CD4-positive, alpha-beta T cell treated with Interleukin-6 at 100 ng/mL for 8 hours (primary cell): Measurements from ENCODE around the gene PPP1R15B.

Experiments used
- DNase-seq: peaks from one replicate; pipeline ENCODE4 v3.0.0-alpha.2; 2020; ENCODE audit warnings: mixed read lengths, low spot score

The PPP1R15B gene

DNA sequence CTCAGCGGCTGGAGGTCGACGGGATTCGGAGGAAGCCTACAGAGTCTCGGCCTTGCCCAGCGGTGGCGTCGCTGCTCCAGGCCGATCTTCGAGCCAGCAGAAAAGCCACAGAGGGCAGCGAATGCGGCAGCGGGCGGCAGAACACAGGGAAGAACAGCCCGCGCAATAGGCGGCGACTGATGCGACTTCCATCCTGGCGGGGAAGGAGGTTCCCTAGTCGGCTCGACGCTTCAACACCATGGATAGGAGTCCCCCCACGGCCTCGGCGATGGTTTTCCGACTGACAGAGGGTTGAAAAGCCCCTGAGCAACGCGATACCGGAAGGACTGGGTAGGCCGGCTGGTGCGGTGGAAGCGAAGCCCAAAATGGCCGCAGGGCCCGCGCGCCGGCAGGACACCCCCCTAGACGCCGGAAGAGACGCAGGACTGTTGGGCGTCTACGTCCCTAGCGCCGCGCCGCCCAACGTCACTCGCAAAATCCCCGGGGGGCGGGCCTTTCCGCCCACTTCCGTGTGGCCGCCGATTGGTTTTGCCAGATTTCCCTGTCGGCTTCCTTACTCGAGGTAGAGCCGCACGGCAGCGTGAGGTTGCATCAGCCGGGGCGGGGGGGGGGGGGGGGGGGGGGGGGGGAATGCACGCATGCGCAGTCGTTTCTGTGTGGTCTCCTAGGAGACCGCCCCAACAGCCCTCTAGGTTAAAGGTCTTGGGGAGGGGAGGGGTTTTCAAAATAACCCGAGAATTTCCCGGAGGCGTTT, at the start of gene PPP1R15B:
TSS of gene PPP1R15B (minus strand) at position 367 of the 754 bp plus-strand sequence. CDS start 406 bp downstream, outside the sequence.
- peak; percentile 98 for DNase-seq

DNA sequence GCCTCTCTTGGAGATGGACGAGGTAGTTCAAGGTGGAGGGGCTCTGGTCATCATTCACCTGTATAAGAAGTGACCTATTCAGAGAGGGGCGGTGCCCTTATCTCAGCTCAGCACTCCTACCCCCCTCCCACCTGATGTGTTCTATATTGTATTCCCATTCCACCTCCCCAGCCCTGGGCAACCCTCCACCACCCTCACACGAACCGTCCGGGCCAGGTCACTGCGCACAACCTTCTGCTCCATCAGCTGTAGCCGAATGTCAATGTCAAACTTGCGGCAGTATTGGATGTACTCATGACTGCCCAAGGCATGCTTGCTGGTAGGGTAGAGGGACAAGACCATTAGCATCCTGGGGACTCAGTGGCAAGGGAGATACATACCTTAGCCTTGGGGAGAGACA, 48.7 kb upstream of the PPP1R15B start:
- no peak for DNase-seq

DNA sequence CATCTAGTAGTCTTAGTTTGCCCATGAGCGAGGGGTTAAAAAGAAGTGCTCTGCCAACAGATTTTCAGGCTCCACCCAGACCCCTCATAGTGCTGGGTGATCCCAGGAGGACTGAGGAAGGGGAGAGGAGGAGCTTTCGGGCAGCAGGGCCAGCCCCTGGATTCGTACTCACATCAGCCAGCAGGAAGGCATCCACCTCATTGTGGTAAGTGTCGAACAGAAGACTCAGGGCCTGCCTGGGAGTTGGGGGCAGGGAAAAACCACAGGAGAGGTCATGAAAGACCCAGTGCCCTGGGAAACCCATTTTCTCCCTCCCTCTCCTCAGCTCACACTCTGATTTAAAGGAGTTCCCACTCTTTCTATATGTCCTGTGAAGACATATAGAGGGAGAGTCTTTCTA, 48.1 kb upstream of the PPP1R15B start:
- no peak for DNase-seq

DNA sequence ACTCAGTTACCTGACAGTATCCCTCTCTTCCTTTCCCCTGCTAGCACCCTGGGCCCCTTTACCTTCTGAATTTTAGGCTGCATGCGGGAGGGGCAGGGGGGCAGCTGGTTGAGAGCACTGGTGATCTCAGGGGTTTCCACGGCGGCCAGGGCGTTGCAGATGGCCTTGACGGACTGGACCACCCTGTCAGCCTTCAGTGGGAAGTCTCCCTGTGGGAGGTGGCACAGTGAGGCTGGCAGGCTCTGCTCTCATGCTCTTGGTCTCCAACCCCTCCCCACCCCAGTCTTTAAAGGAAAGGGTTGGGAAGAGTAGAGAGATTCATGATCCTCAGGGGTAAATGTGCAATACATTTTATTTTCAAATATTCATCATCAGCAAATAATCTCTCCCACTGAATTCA, 46.0 kb upstream of the PPP1R15B start:
- DNase-seq = no peak

DNA sequence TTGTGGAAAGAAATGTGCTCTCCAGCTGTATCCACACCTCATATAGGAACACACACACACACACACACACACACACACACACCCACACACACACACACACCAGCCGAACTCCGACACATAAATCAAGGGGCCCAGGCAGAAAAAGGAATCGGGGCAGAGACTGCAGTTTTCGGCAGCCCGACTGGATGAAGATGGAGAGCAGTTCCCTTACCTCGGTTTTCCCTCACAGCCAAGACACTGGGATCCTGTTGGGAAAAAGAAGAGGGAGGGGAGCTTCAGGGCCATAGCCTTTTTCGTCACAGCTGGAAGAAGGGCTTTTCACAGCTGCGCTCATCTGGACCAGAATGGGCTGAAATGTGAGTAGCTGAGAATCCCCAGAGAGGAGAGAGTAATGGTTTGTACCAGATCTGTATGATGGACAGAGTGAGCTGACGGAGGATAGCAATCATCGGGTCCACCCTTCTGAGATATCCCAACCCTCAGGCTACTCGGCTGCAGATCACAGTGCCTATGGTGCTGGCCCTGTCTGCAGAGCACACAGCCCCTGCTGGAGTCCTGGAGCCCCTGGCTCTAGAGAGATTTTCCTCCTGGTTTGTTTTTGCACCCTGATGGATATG, 45.3 kb upstream of the PPP1R15B start:
- no peak for DNase-seq

DNA sequence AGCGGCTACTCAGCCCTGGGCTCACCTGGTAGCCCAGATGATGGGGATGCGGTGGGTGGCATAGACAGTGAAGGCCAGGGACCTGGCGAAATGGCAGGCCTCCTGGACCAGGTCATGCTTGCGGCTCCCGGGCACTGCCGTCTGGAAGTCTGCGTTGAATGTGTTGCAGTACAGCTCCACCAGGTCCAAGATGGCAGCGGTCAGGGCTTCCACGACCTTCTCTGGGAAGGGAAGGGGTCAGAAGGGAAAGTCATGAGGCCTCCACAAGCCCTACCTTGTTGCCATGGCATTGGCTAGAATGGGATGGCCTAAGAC, 44.2 kb upstream of the PPP1R15B start:
- no peak for DNase-seq

DNA sequence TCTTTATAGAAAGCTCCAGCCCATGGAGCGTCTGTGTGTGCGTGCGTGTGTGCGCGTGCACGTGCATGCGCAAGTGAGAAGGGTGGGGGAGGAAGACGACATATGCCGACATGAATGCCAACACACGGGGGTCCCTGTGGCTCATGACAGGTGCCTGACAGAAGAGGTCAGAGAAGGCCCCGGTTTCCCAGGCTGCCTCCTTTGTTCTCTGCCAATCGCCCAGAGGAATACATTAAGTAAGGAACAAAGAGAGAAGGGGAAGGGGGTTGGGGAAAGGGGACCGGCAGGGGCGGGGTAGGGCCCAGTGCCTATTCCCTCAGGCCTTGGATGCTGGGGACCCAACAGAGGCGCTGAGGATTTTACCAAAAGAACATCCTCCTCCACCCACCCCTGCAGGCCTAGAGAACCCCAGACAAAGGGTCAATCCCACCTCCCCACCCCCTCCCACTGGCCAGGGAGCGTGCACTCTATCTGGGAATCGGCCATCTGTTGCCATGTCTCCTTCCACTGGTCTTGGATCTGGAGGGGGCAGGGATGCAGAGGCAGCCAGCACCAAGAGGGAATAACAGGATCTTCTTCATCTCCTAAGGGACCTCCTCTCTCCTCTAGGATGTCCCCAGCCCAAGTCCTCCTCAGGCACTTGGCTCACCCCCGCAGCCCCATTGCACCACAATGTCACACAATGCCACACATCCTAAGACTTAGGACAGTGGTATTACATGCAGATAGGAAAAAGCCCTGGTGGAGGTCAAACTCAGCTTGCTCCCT, 43.6 kb upstream of the PPP1R15B start:
- DNase-seq = no peak

DNA sequence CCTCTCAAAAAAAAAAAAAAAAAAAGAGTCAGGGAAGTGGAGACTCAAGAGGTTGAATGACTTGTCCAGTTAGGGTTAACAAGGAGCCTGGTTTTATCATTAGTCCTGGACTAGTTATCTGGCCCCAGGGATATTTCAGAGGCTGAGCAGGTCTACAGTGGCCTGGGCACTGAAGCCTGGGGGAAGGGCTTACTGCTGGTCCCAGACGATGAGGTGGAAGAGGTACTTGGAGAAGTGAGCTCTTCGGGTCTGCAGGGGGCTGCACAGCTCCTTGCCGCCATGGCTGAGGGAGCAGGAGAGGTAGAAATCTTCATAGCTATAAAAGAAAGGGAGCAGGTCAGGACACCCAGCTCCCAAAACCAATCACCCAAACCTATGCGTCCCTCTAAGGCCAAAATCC, 42.9 kb upstream of the PPP1R15B start:
- DNase-seq = no peak

DNA sequence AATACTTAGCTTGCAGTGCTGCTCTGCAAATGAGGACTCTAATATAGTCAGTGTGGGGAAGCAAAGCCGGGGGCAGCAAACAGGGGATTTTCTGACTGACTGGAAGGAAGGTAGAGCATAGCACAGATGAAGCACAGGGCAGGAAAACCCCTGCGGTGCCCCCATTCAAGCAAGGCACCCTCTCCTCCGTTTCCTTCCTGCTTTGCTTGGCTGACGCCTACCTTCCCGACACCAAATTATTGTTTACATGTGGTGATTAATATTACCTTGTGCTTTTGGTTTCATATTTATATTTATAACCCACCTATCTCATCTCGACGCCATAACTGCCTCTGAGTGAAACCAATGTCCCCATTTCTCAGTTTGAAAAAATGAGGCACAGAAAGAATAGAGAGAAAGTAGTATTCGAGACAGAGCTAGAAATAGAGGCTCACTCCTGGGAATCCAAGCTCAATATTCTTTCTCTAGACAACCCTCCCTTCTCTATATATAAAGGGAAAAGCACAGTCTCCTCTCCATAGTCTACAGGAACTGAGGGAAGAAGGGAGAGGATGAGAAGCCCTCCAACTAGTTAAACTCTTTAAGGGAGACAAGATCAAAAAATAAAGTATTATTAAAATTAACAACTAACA, 41.6 kb upstream of the PPP1R15B start:
- DNase-seq = peak; percentile 85

DNA sequence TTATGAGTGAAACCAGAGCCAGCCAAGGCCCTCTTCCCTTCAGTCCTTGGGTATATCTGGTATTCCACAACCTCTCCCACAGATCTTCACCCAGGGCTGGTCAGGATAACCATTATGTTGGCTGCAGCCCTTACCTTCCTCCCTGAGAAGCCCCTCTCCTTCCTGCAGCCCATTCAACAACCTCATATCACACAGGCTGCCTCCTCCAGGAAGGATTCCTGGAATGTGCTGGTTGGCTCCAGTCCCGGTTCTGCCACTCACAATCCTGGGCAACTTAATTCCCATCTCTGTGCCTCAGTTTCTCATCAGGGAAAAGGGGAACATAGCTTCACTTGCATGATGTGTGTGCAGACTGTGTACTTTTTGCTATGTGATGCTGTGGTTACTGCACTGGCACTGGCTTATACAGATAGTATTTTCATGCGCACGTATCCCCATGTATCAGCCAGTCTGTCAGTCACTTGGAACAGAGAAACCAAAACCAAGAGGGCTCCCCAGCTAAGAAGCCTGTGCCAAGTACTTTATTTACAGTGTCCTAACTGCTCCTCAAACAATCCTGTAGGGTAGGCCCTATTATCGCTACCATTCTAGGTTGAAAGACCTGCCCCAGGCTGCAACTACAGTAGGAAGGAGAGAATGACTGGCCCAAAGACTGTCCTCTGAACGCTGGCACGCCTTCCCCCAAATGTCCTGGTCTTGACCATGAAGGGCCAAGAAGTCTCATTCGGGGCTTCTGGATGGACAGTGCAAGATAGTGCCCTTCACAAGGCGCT, 39.9 kb upstream of the PPP1R15B start:
- DNase-seq = no peak

DNA sequence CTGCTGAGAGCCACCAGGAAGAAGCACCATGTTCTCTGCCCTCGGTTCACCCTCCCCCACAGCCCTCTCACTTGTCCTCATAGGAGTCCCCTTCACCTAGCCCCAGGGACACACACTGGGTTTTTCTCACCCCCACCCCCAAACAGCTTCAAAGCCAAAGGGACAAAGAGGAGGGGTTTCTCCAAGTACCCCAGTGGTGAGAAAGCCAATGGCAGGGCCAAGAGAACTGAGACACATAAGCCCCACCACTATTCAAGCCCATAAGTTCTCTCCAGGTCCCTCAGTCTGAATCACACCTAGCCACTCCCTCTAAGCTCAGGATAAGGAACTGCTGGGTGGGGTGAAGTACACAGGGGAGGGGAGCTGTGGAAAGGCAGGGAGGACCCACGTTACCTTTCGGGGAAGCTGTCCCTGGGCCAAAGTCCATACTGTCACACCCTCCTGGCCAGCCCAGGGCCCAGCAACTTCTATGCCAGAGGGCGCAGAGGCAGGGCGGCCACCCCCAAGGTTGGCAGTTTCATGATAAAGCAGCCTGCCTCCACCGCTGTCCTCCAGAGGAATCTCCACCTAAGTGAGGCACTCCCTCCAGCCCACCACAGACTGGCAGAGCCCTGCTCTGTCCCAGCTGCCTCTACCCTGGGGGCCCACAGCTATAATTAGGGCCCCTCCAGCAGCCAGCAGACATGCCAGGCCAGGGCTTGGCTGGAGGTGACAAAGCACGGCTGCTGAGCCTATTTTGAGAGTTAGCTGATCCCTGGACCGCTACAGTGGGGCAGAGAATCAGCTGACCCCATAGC, 39.0 kb upstream of the PPP1R15B start:
- no peak for DNase-seq

DNA sequence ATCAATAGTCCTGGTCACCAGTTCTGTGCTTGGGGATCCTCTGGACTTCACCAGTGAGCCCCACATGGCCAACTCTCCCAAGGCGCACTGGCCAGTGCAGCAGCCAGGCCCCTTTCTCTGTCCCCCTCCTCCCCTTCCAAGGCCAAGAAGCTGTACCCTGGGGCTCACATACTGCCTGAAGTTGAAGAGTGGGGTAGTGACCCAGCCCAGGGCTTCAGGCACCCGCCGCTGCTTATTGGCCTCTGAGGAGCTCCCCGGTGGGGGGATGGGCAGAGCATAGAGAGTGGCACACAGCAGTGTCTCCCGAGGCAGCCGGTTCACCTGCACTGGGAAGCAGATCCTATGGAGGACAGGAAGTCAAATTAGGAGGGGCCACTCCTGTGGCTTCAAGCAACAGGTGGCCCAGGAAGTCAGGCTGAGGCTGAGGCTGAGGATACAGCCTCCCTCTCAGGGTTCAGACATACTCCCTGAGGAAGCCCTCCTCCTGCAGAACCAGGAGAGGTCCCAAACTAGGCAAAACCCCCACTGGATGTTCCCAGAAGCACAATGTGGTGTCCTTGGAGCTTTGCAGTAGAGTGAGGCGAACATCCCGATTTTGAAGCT, 38.2 kb upstream of the PPP1R15B start:
- no peak for DNase-seq

DNA sequence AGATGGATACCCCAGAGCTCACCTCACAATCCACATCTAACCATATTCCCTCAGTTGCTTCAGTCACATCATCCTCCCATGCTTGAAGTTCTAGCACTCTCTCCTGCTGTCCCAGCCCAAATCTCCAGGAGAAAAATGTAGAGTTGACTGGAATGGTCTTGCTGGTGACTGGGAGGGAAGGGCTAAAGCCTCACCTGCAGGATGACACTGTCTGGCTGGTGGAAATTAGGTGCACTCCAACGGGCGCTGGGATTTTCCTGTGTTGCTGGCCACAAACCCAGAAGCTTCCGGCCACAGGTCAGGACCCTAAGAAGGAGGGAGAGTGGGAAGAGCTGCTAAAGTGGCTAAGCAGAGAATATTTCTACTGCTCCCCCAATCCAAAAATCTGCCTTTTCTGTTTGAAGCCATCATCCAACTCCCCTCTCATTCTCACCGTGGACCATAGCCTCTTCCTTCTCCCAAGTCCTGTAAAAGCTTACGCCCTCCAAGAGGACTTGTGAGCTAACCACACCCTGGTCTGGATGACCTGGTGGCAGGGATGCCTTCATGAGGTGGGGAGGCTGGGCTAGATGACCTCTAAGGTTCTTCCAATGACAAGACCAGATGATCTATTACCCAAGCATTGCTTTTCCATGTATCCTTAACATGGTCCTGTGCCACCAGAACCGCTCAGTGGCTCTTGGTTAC, 37.5 kb upstream of the PPP1R15B start:
- DNase-seq = no peak

DNA sequence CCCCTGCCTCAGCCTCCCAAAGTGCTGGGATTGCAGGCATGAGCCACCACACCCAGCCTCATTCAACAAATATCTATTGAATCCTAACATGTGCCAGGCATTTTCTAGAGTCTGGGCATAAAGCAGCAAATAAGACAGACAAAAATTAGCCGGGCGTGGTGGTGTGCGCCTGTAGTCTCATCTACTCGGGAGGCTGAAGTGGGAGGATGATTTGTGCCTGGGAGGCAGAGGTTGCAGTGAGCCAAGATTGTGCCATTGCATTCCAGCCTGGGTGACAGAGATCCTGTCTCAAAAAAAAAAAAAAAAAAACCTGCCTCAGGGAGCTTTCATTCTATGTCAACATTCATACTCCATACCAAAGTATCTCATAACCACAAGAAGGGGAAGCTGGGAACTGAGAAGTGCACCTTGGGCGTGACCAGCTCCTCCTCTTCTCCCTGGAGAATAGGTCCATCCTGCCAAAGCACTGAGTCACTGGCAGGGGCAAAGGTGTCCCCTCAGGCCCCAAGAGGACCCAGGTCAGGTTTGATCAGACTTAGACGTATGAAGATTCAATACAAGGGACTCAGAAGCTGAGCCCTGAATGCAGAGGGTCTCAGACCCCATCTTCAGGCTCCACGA, 36.8 kb upstream of the PPP1R15B start:
- DNase-seq = no peak

DNA sequence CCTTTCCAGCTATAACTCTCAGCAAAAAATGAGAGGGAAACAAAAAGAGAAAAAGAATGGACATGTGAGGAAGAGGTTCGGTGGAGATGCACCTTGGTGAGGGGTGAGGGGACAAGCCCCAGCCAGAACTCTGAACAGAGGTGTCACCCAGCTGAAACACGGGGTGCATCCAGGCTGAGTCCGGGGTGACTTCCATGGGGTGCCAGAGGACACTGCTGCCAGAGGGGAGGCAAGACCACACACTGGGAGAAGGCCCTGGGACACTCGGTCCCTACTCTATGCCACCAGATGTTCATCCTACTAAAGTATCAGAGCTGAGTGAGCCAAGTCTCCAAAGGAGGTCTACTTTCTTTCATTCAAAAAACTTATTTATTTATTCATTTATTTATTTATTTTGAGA, 36.1 kb upstream of the PPP1R15B start:
- DNase-seq = no peak

DNA sequence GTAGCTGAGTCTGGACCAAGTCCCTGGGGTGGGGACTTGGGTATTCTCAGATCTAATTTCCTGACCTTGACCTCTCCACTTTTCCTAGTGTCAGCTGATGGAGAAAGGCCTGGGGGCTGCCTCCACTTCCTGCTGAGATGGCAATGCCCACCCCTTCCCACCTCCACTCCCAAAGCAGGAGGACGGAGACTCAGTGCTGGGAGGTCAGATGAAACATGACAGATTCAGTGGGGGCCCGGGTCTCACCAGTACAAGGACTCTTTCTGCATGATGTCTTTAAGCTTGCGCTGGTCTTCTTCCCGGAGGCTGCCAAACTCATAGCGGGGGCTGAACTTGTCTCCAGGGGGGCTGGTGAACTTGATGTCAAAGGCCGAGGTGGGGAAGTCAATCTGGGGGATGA, 35.6 kb upstream of the PPP1R15B start:
- DNase-seq = no peak

DNA sequence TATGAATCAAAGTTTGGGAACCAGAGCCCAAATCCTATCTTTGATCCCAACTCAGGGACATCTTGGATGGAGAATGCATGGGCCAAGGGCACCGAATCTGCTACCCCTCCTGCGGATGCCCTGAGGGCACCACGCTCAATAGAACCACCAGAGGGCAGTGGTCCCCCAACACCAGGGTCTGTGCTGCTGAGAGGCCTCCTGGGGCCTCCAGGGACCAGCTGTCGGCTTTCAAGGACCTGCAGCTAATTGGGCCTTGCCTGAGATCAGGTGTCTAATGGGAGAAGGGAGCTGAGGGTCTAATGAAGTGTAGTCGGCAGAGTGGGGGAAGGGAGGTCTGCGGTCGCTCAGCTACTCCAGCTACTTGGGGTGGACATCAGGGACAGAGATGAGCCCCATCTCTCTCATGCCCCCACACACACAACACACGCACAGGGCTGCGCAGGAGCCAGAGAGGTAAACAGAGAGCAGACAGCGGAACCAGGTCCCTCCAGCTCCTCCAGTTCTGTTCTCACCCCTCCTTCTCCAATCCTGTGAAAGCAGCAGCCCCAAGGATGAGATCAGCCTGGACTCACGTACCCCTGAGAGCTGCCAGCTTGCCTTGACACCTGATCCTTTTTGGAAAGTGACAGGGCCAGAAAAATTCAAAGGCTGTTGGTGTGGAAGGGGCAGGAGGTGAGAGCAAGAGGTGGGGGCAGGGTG, 34.9 kb upstream of the PPP1R15B start:
- peak; percentile 80 for DNase-seq

DNA sequence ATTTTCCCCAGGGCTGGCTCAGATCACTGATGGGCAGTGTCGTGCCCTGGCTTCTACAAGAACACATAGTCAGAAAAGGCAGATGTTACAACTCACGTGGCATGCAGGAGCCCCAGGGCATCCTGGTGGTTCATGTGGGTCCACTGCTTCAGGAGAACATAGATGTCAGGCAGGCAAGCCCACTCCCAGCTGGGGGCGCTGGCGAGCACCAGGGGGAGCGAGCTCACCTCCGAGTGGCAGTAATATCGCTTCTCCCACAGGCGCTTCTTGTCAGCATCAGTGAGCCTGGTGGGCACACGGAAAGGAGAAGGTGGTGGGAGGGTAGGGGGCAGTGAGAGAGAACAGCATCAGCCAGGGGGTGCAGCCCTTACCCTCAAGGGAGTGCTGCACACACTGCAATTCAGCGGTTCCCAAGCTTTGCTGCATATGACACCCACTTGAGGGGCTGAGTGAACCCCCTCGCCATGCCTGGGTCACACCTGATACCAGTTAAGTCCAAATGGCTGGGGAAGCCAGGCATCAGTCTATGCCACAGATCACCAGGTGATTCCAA, 34.3 kb upstream of the PPP1R15B start:
- DNase-seq = no peak
